Ovary (tissue), 3 donors: ENCODE measurements around the gene C3orf18.

Experiments used
- POLR2A ChIP-seq: fragments of 450-650 bp; IDR thresholded peaks from one replicate; pipeline ENCODE4 v1.6.1; 2017; ENCODE audit warnings: antibody characterized with exemption, mild to moderate bottlenecking, moderate library complexity
- TF ChIP-seq, protein P1 (sequence below), 3 donors: fragments of 450-650 bp in 2 of 3; fragments of 200-600 bp in 1 of 3; IDR thresholded peaks; one replicate each; pipeline versions ENCODE4 v1.5.1 to v1.8.0; 2016 to 2022; ENCODE audit warnings: antibody characterized with exemption in 3 of 3, mild to moderate bottlenecking in 1 of 3
- donor health status: DM: no; HTN: no; CAD: no.

DNA sequence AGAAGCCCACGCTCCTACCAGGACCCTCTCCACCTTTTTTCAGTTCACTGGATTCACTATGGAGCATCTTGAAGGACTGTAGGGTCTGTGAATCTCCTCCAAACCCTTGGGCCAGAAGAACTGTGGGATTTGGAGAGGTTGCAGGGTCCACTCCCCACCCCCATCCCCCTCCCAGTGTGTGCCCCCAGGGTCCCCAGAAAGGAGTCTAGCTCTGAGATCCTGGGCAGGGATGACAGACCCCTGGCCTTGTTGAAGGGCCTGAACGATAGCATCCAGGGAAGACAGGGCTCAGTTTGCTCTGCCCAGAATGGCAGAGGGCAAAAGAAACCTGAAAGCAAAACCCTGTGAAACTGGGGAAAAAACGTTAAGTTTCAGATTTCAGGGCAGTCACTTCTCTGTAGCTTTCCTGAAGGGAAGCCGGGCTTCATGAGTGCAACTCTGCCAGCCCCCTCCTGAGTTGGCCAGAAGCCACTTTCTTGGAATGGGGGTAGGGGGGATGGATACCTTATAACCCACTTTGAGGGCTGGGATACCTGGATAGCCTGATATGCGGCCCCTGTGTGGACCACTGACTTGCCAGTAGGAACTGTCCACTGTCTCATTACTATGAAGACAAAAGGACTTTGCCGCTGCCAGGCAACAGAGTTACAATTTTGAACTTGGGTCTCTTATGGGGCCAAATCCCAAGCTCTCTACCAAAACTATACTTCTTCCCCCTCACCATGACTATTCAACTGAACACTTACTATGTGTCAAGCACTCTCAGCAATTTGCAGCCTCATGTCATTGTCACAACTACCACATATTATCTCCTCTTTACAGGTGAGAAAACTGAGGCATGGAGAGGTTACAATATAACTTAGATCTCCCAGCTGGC lies 45.7 kb upstream of the C3orf18 start:
- TF ChIP-seq, protein P1, sequence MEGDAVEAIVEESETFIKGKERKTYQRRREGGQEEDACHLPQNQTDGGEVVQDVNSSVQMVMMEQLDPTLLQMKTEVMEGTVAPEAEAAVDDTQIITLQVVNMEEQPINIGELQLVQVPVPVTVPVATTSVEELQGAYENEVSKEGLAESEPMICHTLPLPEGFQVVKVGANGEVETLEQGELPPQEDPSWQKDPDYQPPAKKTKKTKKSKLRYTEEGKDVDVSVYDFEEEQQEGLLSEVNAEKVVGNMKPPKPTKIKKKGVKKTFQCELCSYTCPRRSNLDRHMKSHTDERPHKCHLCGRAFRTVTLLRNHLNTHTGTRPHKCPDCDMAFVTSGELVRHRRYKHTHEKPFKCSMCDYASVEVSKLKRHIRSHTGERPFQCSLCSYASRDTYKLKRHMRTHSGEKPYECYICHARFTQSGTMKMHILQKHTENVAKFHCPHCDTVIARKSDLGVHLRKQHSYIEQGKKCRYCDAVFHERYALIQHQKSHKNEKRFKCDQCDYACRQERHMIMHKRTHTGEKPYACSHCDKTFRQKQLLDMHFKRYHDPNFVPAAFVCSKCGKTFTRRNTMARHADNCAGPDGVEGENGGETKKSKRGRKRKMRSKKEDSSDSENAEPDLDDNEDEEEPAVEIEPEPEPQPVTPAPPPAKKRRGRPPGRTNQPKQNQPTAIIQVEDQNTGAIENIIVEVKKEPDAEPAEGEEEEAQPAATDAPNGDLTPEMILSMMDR (IDR thresholded peaks at IDR 0.05): no peak
- no peak for TF ChIP-seq POLR2A
